Pons (tissue), 1 donor: ENCODE measurements around the gene ESRP2.
A peak's percentile ranks its signal among the peaks of the same experiment; 100 is the strongest.

ENCODE experiments used
- DNase-seq: peaks from one replicate; pipeline ENCODE4 v3.0.0-alpha.2; 2016; ENCODE audit warnings: low spot score

The ESRP2 gene

GRCh38 chr16:68235887-68236136 lies at the start of gene ESRP2:
Gene ESRP2, minus strand, starts transcription at chr16:68236127. Its CDS starts 82 bp downstream, at chr16:68236045.
- DNase-seq, result no peak

GRCh38 chr16:68285683-68286082 lies 49.8 kb upstream of the ESRP2 start:
- no peak for DNase-seq

- DNase-seq, result peak; percentile 53
These were observed 48.9 kb upstream of the ESRP2 start for GRCh38 chr16:68284847-68285246.

GRCh38 chr16:68283801-68284598 lies 48.1 kb upstream of the ESRP2 start:
- no peak for DNase-seq

- DNase-seq, result peak; percentile 29
These were observed 47.4 kb upstream of the ESRP2 start for GRCh38 chr16:68283346-68283745.

- no peak for DNase-seq
These were observed 46.1 kb upstream of the ESRP2 start for GRCh38 chr16:68282064-68282452.

GRCh38 chr16:68281368-68282063 lies 45.6 kb upstream of the ESRP2 start:
- no peak for DNase-seq

GRCh38 chr16:68279726-68280558 lies 44.0 kb upstream of the ESRP2 start:
- DNase-seq, result no peak

GRCh38 chr16:68276223-68276622 lies 40.3 kb upstream of the ESRP2 start:
- DNase-seq, result no peak

- no peak for DNase-seq
These were observed 39.8 kb upstream of the ESRP2 start for GRCh38 chr16:68275611-68276191.

- no peak for DNase-seq
These were observed 38.5 kb upstream of the ESRP2 start for GRCh38 chr16:68274441-68274840.

- DNase-seq, result no peak
These were observed 38.0 kb upstream of the ESRP2 start for GRCh38 chr16:68273896-68274295.

GRCh38 chr16:68273459-68273858 lies 37.5 kb upstream of the ESRP2 start:
- DNase-seq, result no peak

GRCh38 chr16:68272507-68273209 lies 36.7 kb upstream of the ESRP2 start:
- DNase-seq, result no peak

- DNase-seq, result no peak
These were observed 34.4 kb upstream of the ESRP2 start for GRCh38 chr16:68270353-68270752.

- no peak for DNase-seq
These were observed 33.9 kb upstream of the ESRP2 start for GRCh38 chr16:68269793-68270192.

- DNase-seq, result no peak
These were observed 31.9 kb upstream of the ESRP2 start for GRCh38 chr16:68267612-68268405.

GRCh38 chr16:68265078-68265920 lies 29.4 kb upstream of the ESRP2 start:
- peak; percentile 59 for DNase-seq

- DNase-seq, result no peak
These were observed 28.5 kb upstream of the ESRP2 start, which contains the start of gene SLC7A6 for GRCh38 chr16:68264128-68265077. Gene SLC7A6, plus strand, starts transcription at chr16:68264526. Its CDS starts 10,201 bp downstream, at chr16:68274727.
